GM21423 (cell line): ENCODE data around the gene AGMO.
"Not testable (repeated sequence)": the region's sequence is repeated elsewhere in the genome, so short reads cannot be mapped to it uniquely, and the experiment has no call there.

Experiments
- ATAC-seq: cut with Tn5 transposase; IDR thresholded peaks from one replicate; pipeline ENCODE4 v1.9.1; 2021; ENCODE audit warnings: mild to moderate bottlenecking, moderate library complexity; ENCODE audit not compliant: unreplicated experiment

Gene AGMO

DNA sequence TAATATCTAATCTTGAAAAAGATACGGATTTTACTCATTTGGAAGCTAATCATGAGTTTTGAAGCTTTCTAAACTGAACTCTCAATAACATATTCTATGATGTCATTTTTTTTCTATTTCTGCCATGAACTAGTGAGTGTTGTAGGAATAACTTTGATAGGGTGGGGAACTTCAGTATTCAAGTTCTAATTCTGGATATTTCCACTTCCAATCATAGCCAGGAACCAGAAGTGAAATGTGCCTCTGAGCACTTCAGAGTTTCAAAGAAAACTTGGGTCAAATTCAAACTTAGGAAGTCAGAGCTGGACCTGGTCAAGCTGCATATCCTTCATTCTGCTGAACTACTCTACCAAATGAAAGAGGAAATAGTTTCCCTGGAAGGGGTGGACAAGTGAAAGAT is 847 bp downstream of the AGMO start:
- ATAC-seq, result no peak

DNA sequence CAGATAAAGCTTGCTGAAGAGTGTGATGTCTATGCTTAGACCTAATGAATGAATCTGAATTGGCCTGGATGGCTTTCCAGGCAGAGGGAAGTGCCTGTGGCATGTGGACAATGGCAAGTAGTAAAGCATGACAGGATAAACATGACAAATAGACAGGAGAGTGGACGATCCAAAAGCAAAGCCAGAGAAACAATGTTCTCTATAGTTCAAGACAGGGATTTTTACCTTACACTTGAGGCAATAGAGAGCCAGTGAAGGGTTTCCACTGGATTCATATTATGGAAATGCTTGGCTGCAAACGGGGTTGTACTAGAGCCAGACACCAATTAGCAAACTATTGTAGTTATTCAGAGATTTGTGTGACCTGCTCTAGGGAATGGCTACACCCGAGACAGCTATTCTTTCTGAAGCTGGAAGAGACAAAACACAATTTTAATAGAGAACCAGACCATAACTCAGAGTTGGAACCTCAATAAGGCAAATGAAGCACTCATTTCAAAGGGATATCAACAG is 2.3 kb downstream of the AGMO start:
- ATAC-seq, result no peak

DNA sequence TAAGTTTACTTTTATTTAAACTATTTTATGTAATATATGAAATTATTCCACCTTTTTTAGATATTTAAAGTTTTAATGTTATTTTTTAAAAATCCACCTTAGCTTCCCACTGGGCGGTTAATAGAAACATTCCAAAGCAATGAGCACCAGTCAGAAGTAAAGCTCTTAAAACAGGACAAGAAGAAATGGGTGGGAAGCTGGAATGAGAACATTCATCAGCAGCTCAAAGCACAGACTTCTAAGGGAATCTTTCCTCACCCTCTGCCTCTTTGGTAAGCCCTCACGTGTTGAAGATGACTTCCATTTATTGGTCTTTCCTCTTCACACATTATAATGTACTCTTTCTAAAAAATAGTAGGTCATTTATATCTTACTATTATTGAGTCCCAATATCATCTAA is 3.1 kb downstream of the AGMO start:
- no peak for ATAC-seq

DNA sequence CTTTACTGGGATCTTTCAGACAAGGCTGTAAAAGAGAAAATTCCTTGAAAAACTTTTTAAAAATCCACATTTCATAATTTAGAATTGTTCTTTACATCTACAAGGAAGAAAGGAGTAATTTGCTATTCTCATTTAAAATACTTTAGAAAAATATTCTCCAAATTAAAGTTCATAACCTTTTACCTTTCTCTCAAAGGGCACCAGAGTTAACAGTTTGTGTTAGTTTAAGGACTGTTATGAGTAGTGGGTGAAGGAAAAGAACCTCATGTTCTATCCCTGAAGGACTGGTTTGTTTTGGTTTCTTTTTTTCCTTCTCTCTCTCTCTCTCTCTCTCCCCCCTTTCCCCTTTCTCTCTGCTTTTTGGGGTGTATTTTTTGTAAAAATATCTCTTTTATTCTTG is 4.1 kb downstream of the AGMO start:
- no peak for ATAC-seq

DNA sequence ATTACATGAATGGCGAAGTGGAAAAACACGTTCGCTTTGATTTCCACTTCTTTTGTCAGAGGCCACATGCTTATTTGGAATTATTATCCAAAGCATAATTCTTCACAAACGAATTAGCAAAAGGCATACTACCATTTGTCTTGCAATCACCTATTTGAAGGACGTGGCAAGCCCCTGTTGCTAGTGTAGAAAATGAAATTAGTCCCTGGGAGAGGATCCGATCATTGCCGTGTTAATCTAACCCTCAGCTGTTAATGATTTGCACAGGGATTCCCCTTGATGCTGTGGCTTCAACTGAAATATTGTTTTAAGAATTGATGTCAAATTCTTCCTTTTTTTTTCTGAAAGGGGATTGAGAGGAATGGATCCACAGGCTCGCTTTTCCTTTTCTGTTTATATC is 4.6 kb downstream of the AGMO start:
- no peak for ATAC-seq

DNA sequence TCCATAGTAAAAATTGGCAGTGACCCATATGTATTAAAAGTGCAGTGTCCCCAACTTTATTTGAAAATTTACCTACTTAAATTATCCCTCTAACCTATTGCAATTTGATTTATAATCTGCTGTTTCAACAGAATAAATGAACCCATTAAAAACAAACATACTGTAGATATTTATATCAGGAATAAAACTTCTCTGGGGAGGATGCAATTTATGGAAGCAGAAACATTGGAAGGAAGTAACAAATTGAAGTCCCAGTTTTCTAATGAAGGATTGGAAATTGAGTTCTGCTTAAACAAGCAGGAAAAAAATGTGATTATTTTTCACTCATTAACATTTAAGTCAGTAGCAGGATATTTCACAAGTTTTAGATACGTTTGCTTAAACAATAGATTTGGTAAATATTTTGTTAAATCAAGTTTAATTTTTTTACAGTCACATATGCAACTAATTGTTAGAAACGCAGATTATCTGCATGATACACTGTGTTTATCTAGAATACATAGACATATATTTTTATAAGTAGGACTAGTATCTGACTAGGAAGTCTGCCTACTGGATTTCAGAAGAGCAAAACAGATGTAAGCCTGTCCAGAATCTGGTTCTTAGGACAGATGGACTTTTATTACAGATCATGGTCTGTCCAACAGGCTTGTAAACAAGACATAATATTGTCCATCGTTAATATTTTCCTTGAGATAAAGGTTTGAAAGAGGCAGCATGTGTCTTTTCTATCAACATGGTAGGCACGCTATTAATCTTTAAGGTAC is 5.3 kb downstream of the AGMO start:
- ATAC-seq, result no peak

DNA sequence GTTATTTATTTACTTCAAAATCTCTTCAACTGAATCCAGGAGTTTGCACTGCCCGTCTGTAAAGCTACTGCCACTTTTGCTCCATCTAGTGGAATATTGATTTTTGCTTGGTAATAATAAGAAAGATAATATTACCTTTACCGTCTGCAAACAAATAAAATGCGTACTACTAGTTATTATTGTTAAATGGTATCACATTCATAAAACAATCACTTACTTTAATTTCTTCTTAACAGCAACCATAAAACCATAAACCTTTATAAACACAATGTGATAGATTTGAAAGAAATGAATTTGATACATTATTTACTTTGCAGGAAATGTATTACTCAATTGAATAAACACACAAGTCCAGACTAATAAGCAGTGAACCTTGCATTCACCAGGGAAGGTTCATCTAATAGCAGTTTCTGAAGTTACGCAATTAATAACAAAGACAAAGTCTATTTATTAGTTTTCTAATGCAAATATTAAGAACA is 6.4 kb downstream of the AGMO start:
- no peak for ATAC-seq

DNA sequence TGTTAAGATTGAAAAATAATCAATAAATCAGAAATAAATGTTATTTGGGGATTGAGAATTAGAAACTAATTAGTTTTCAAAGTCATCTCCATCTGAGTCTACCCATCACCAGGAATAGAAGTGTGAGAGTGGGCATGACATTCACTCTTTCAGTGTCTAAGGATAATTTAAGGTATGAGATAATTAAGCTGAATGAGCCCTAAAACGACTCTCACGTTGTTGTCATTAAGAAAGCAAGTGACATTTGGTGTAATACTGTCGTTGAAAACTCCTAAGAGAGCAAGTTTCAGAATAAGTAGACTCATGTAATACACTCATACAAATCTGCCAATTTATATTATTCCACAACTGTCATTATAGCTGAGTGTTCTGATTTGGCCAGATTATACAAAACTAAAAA is 7.1 kb downstream of the AGMO start:
- ATAC-seq, result no peak

DNA sequence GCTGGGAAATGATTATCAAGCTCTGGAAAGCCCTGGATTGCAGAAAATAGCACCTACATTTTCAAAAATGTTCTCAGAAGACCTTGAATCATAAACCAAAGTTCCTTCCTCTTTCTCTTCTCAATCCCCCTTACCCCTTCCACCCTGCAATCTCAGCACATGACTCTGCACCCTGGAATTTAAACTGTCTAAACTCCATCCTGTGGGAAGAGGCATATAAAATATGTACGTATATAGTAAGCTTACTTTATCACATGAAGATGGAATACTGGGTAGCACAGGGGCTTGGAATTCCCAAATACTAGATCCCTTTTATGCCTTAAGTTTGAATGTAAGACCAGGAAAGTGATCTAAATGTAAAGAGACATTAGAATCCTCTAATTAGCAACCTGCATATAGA is 7.7 kb downstream of the AGMO start:
- no peak for ATAC-seq

DNA sequence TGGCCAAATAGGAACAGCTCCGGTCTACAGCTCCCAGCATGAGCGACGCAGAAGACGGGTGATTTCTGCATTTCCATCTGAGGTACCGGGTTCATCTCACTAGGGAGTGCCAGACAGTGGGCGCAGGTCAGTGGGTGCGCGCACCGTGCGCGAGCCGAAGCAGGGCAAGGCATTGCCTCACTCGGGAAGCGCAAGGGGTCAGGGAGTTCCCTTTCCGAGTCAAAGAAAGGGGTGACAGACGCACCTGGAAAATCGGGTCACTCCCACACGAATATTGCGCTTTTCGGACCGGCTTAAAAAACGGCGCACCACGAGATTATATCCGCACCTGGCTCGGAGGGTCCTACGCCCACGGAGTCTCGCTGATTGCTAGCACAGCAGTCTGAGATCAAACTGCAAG is 14.5 kb downstream of the AGMO start:
- ATAC-seq, result not testable (repeated sequence)

DNA sequence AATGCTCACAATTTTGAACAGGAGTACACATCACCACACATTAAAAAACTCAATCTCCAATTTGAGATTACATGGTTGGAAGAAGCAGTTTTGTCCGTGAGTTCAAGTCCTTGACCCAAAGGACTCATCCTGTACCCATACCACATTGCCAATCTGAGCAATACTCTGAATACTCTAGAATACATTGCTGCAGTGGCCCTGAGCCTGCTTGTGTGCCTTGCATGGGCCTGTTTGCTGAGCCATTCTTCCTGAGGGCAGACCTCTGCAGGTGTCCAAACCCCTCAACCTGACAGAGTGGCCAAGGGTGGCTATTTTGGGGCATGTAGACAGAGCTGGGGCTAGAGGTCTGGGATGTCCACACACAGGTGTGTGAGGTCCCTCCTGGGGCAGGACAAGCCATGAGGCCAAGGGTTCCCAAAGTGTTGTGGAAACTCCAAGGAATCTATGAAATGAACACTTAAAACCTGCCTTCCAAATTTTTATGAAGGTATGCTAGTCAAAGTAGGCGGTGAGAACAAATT is 15.5 kb downstream of the AGMO start:
- ATAC-seq, result no peak

DNA sequence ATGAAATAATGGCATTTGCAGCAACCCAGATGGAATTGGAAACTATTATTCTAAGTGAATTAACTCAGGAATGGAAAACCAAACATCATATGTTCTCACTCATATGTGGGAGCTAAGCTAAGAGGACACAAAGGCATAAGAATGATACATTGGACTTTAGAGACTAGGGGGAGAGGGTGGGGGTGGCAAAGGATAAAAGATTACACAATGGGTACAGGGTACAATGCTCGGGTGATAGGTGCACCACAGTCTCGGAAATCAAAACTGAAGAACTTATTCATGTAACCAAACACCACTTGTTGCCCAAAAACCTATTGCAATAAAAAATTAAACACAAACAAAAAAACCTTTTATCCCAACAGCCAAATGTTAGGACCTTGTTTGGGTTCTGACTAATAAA is 17.8 kb downstream of the AGMO start:
- ATAC-seq, result no peak

DNA sequence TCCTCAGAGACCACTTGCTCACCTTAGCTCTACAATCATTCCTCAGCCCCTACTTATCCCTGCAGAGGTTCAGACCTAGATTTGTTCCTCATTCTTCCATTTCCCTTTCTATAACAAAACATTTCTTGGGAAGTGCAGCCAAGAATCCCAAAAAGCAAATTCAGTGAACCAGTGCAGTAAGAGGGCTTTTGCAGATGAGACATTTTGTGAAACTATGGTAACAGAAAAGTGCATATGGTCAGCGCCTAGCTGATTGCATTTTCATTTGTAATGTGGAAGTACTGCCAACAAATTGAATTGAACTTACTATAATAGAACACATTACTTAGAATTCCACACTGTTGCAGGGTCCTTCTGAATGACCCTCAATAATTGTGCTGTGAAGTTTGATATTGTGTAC is 18.6 kb downstream of the AGMO start:
- no peak for ATAC-seq

DNA sequence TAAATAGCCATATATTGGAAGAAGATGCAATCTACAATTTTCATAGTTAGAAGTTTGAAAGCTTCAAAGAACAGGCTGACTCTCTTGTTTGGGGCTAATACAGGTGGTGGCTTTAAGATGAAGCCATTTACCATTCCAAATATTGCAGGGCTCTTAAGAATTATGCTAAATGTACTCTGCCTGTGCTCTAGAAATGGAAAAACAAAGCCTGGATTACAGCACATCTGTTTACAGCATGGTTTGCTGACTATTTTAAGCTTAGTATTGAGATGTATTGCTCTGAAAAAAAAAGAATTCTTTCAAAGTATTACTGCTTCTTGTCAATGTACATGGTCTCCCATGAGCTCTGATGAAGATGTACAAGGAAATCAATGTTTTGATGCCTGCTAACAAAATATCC is 34.2 kb downstream of the AGMO start:
- ATAC-seq, result no peak

DNA sequence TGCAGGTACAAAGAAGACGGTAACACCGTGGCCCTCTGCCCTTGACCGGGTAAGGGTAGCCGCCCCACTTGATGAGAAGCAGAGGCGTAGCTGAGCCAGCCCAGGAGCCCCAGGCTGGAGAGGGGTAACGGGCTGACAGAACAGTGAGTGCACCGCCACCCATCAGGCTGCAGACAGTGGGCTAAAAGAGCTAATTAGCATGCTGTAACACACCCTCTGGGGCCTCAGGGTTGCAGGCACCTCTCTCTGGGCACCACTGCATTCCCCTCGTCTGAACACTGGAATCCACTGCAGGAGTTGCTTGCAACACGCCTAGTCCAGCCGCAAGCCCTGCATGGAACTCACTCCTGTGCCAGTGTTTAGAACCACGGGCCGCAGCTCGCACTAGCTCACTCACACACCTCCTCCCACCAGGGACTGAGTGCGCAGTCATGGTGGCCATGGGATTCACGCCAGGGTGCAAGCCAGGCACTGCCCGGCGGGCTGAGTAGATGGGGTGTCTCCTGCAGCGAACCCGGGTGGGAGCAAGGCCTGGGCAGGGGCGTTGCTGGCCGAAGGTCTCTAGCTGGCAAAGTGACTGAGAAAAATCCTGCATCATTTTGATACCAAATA is 36.1 kb downstream of the AGMO start:
- ATAC-seq, result no peak

DNA sequence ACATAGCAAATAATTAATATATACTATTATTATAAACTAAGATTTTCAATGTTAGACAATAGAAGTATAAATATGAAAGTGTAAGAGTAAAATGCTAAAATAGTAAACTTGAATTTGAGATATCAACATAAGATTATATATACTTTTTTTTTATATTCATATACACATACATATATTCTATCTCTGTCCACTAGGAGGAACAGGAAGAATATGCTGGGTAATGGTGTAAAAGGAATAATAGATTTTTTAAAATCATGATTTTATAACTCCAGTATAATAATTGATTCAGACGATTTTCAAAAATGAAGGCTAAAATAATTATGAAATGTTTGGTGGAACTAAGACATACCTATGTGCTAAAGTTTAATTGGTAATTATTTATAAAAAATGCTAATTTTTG is 37.7 kb downstream of the AGMO start:
- no peak for ATAC-seq

DNA sequence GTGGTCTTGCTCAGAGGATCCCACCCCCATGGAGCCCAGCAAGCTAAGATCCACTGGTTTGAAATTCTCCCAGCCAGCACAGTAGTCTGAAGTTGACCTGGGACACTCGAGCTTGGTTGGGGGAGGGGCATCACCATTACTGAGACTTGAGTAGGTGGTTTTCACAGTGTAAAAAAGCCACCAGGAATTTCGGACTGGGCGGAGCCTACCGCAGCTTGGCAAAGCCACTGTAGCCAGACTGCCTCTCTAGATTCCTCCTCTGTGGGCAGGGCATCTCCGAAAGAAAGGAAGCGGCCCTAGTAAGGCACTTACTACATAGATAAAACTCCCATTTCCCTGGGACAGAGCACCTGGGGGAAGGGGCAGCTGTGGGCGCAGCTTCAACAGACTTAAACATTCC is 44.0 kb downstream of the AGMO start:
- ATAC-seq, result not testable (repeated sequence)

DNA sequence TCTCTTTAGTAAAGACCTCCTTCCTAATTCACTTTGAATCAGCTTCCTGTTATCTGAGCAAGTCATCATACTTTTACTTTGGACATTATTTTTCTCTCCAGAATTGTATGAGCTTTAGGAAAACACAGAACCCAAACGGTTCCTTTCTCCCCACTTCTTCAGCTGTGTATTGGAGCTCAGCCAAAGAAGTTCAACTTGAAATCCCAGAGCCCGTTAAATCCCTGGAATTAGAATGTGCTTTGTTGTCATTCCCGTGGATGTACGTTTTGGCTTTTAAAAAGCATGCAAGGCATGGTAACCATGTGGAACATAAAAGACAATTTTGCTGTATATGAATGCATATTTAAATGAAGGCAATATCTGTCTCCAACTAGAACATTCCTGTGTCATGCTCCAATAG is 46.6 kb downstream of the AGMO start:
- ATAC-seq, result no peak

DNA sequence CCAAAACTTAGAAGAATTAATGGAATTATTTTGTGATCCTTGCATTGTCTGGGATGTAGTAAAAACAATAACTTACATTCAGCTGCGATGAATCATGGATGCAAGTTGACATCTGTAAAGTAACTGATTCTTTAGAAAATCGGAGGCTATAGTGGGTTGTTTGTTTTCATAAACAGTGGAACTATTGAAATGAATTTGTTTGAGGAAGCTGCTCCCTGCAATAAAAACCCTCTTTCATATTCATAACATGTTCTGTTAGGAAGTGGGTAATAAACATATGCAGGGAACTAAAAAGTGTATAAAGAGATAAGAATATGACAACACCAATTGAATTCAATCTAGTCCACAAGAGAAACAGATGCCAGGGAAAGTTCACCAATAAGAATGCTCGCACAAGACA is 53.6 kb downstream of the AGMO start:
- ATAC-seq, result no peak

DNA sequence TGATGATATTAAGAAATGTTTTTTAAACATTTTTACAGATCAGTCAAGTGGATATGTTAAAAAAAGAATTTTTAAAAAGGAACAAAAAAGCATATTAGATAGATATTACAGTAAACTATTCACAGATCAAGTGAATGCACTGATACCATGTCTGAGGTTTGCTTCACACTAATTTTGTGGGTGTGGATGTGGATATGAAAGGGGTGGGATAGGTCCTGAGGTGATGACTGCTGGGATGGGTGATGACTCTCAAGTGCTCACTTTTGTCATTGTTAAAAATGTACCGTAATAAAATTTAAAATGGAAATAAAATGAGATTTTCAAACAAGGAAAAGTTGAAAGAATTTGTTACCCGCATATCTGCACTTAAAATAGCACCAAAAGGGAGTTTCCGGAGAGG is 54.1 kb downstream of the AGMO start:
- no peak for ATAC-seq

DNA sequence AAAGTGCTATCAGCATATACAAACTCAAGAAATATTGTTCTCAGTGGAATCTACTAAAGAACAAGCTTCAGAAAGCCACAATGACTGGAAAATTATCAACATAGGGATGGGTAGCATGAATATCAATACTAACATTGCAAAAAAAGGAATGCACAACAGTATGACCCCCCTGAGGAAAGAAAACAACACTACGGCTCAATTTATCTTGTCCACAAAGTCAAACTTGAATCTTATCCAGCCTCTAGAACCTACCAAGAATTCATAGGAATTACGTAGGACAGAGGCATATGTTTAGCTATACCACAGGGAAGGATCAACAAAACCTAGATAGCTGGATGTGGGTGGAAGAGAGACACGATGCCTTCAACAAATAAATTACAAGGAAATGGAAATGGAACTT is 54.6 kb downstream of the AGMO start:
- ATAC-seq, result no peak

DNA sequence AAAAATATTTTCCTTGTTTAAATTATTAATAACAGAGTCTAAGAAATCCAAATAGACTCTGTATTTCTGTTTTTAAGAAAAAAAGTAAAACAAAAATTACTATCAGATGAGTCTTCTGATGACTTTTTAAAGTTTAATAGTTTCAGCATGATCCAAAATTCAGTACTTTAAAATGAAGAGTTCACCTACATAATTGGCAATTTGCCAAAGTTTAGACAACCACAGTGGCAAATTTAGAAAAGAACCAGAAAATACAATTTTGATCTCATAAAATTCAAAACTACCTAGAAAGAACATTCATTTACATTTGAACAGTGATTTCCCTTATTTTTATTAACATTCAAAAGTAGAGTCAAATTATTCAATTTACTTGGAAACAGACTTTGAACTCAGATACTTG is 56.1 kb downstream of the AGMO start:
- no peak for ATAC-seq
